Heart left ventricle (tissue), 16 donors: ENCODE data around the gene ANKRD13B. TPM values are rescaled to one million over a fixed set of nuclear protein-coding genes. Genes with fewer than 3 reads are reported as not detected.

Experiments used
- ATAC-seq, 4 donors: fragments of 200-7000 bp; cut with Tn5 transposase; one replicate each; pipeline ENCODE4 v1.9.1; 2020 to 2022; ENCODE audit warnings: moderate library complexity in 4 of 4, mild to moderate bottlenecking in 3 of 4, moderate number of reproducible peaks in 1 of 4
- DNase-seq, 5 donors: peaks; one replicate each; pipeline ENCODE4 v3.0.0-alpha.2; 2020
- H3K27ac ChIP-seq, 12 donors: fragments of 200-600 bp; sonication (generic) in 4 of 12; one replicate each; pipeline versions ENCODE4 v1.5.0 to v1.8.0; 2016 to 2022; ENCODE audit warnings: mild to moderate bottlenecking in 2 of 12
- H3K27me3 ChIP-seq, 9 donors: fragments of 200-600 bp; sonication (generic) in 2 of 9; one replicate each; pipeline versions ENCODE4 v1.5.1 to v1.8.0; 2016 to 2022; ENCODE audit warnings: mild to moderate bottlenecking in 3 of 9
- H3K36me3 ChIP-seq, 9 donors: fragments of 200-600 bp; sonication (generic) in 2 of 9; one replicate each; pipeline versions ENCODE4 v1.5.0 to v1.8.0; 2018 to 2022; ENCODE audit warnings: mild to moderate bottlenecking in 2 of 9
- H3K4me1 ChIP-seq, 12 donors: fragments of 200-600 bp; sonication (generic) in 4 of 12; one replicate each; pipeline versions ENCODE4 v1.5.0 to v1.8.0; 2016 to 2022; ENCODE audit warnings: mild to moderate bottlenecking in 3 of 12
- H3K4me3 ChIP-seq, 12 donors: fragments of 200-600 bp; sonication (generic) in 4 of 12; one replicate each; pipeline versions ENCODE4 v1.5.0 to v1.8.0; 2017 to 2022; ENCODE audit warnings: mild to moderate bottlenecking in 9 of 12, moderate library complexity in 4 of 12
- H3K9me3 ChIP-seq, 12 donors: fragments of 200-600 bp; sonication (generic) in 4 of 12; one replicate each; pipeline versions ENCODE4 v1.5.0 to v1.8.0; 2016 to 2022; ENCODE audit warnings: mild to moderate bottlenecking in 1 of 12
- CTCF ChIP-seq, 12 donors: fragments of 200-600 bp; sonication (generic) in 4 of 12; IDR thresholded peaks; one replicate each; pipeline versions ENCODE4 v1.5.0 to v1.8.0; 2018 to 2022; ENCODE audit warnings: antibody characterized with exemption in 12 of 12, mild to moderate bottlenecking in 5 of 12
- POLR2A ChIP-seq, 2 donors: fragments of 450-650 bp; IDR thresholded peaks; one replicate each; pipeline ENCODE4 v1.6.1; 2017; ENCODE audit warnings: antibody characterized with exemption in 2 of 2, mild to moderate bottlenecking in 2 of 2, moderate library complexity in 2 of 2
- WGBS, 4 donors: extraction: QIAGEN DNeasy Blood & Tissue Kit in 2 of 4; methylation state at CpG; one replicate each; pipeline versions ENCODE4 v1.1.5 to v1.1.7; 2013 to 2018; 5-methylcytosine and 5-hydroxymethylcytosine counted together
- intact Hi-C, 10 donors: fragments of 100-400 bp; cut with DNase I; formaldehyde crosslinking; loops; one replicate each; pipeline versions ENCODE4 v1.11.1 to v1.14.2; 2022
- polyA plus RNA-seq, 2 donors: library from polyadenylated mRNA; stranded (reverse); fragments of 200-250 nt; gene quantifications; one replicate each; pipeline ENCODE4 v1.2.3, GENCODE V29; 2013
- total RNA-seq, 9 donors: library from RNA; depleted of rRNA in 2 of 9; stranded (reverse); fragments of >200 nt in 2 of 9; fragmentation: NEBNext Ultra II Directional in 3 of 9; extraction: Animal tissue kit (Norgen Biotek cat#: 25700) in 3 of 9; gene quantifications; one replicate each; pipeline versions ENCODE4 v1.1.0 to v1.2.4, GENCODE V29; 2016 to 2023
- donor health status: ischemic (EF 13 %, LVEDD 7.1; RV severe dilation, severe dysfunction).
- donor health status: healthy with polysubstance abuse.
- donor health status: DM: no; HTN: yes; CAD: no.
- donor health status: DM: no; HTN: no; CAD: no.
- donor health status: ischemic (EF 25% LVEDD 6.9; RV normal size, moderate dysfunction).
- donor health status: ischemic (EF 25% LVEDD 5.7; RV mildly dilated, moderate dysfunction).
- donor health status: healthy.
- donor health status: DM: yes; HTN: yes; CAD: no.
- donor health status: ischemic (EF 35%, LVEDD 5.7; RV mildly dilated, moderate dysfunction).
- donor health status: nonischemic (EF 11% LVEDD 7.7; RV severe dilation, severe dysfunction).
- donor health status: DM: yes; HTN: yes; CAD: no.
- donor health status: PGD.
- donor health status: ischemic (EF 29% LVEDD 5.4; RV normal size, mild dysfunction).
- donor health status: nonischemic (EF 23%, LVEDD 6.1; RV moderate dilation, normal function).

Gene ANKRD13B
- total and polyA plus RNA-seq, 11 donors, result 4.1 to 12.7 (median 6.1) TPM

- Histone ChIP-seq H3K4me1 (peaks cover 3 to 17% (median 12%) of the 10 kb centered on the region in 12 donors), H3K27ac (no peak overlapping the region), H3K27me3 (no peaks in the 10 kb centered on the region), H3K9me3 (no peaks in the 10 kb centered on the region), H3K4me3 (no peak overlapping the region), H3K36me3 (peaks cover 0 to 6% (median 0%) of the 10 kb centered on the region in 9 donors)
- DNase-seq (peak in 1 of 5 donors; percentile 46), ATAC-seq (no peak)
- TF ChIP-seq CTCF (IDR thresholded peaks at IDR 0.05) (no peak), POLR2A (IDR thresholded peaks at IDR 0.05) (no peak)
- intact Hi-C loops, result no loop called here
- WGBS, 4 donors, result 90 to 100% (median 93%) methylated on average over 1 to 15 of the region's 15 CpGs
These were observed 16.1 kb downstream of the ANKRD13B start for GRCh38 chr17:29608986-29609385.

- DNase-seq (no peak), ATAC-seq (no peak)
- Histone ChIP-seq H3K27me3 (no peaks in the 10 kb centered on the region), H3K9me3 (no peaks in the 10 kb centered on the region), H3K4me3 (no peak overlapping the region), H3K36me3 (peaks cover 0 to 6% (median 0%) of the 10 kb centered on the region in 9 donors), H3K27ac (no peak overlapping the region), H3K4me1 (peaks cover 3 to 28% (median 19%) of the 10 kb centered on the region in 12 donors)
- intact Hi-C loops, result loop anchor here in 2 of 10 donors (2.0 to 5.0 kb wide), 2 partner anchors 32 to 33 kb away; no protein-coding TSS in a partner anchor
- no peak for TF ChIP-seq POLR2A (IDR thresholded peaks at IDR 0.05)
- TF ChIP-seq CTCF (IDR thresholded peaks at IDR 0.05), result no peak
- WGBS, 4 donors, result 76 to 88% (median 86%) methylated on average over 3 of the region's 3 CpGs
These were observed 17.5 kb downstream of the ANKRD13B start for GRCh38 chr17:29610395-29610794.

GRCh38 chr17:29611351-29612093 lies 18.6 kb downstream of the ANKRD13B start:
- Histone ChIP-seq H3K9me3 (no peaks in the 10 kb centered on the region), H3K4me3 (no peak overlapping the region), H3K36me3 (peaks cover 0 to 10% (median 0%) of the 10 kb centered on the region in 9 donors), H3K27me3 (no peaks in the 10 kb centered on the region), H3K4me1 (peaks cover 3 to 40% (median 28%) of the 10 kb centered on the region in 12 donors), H3K27ac (no peak overlapping the region)
- DNase-seq, result peak in 1 of 5 donors; percentile 46
- ATAC-seq, result no peak
- intact Hi-C loops, result loop anchor here in 2 of 10 donors (2.0 to 5.0 kb wide), 2 partner anchors 33 to 34 kb away; no protein-coding TSS in a partner anchor
- TF ChIP-seq POLR2A (IDR thresholded peaks at IDR 0.05) (no peak), CTCF (IDR thresholded peaks at IDR 0.05) (no peak)
- 95 to 97% (median 96%) methylated on average over 10 to 11 of the region's 11 CpGs for WGBS, 4 donors

GRCh38 chr17:29612094-29612403 lies 19.1 kb downstream of the ANKRD13B start:
- no peak for TF ChIP-seq POLR2A (IDR thresholded peaks at IDR 0.05)
- no peak for TF ChIP-seq CTCF (IDR thresholded peaks at IDR 0.05)
- 92 to 93% (median 93%) methylated on average over 5 to 12 of the region's 12 CpGs for WGBS, 4 donors
- ATAC-seq (no peak), DNase-seq (peak in 1 of 5 donors; percentile 51)
- Histone ChIP-seq H3K36me3 (peaks cover 0 to 10% (median 0%) of the 10 kb centered on the region in 9 donors), H3K4me1 (peaks cover 3 to 45% (median 32%) of the 10 kb centered on the region in 12 donors), H3K27me3 (no peaks in the 10 kb centered on the region), H3K4me3 (no peak overlapping the region), H3K9me3 (no peaks in the 10 kb centered on the region), H3K27ac (no peak overlapping the region)
- intact Hi-C loops, result loop anchor here in 1 of 10 donors (5.0 kb wide), 1 partner anchor 35 kb away; no protein-coding TSS in a partner anchor
